Measurements from ENCODE around the gene ECE1.

Gene ECE1

GRCh38 chr1:21272540-21272939, 17.7 kb downstream of the ECE1 start:
- no peak for DNase-seq (ENCODE audit: low read depth)
- TF ChIP-seq CTCF (IDR thresholded peaks at IDR 0.05; ENCODE audit: low read depth, low read length, missing control alignments): no peak
- no peak overlapping the region for H3K4me3 ChIP-seq (ENCODE audit: low read depth, low read length)

DNA sequence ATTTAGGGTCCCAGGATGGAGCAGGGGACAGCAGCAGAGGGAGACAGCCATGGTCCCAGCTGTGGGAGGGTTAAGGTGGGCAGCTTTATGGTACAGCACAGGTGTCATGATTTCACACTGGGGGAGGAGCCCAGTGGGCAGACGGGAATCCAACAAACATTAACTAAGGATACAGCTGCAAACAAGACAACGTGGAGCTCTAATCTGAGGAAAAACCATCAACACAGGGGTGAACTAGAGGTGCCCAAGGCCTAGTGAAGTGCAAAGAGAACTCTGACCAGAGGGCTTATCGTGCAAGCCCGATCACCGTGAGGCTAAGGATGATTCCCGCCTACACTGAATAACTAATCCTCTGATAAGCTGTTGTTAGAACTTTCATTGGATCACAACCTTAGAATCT, 18.7 kb downstream of the ECE1 start:
- no peak overlapping the region for H3K4me3 ChIP-seq (ENCODE audit: low read depth, low read length)
- TF ChIP-seq CTCF (IDR thresholded peaks at IDR 0.05; ENCODE audit: low read depth, low read length, missing control alignments): no peak
- DNase-seq (ENCODE audit: low read depth): no peak

GRCh38 chr1:21270086-21270689, 20.1 kb downstream of the ECE1 start:
- H3K4me3 ChIP-seq (ENCODE audit: low read depth, low read length): no peak overlapping the region
- DNase-seq (ENCODE audit: low read depth): peak; percentile 41
- TF ChIP-seq CTCF (IDR thresholded peaks at IDR 0.05; ENCODE audit: low read depth, low read length, missing control alignments): peak; percentile 100

DNA sequence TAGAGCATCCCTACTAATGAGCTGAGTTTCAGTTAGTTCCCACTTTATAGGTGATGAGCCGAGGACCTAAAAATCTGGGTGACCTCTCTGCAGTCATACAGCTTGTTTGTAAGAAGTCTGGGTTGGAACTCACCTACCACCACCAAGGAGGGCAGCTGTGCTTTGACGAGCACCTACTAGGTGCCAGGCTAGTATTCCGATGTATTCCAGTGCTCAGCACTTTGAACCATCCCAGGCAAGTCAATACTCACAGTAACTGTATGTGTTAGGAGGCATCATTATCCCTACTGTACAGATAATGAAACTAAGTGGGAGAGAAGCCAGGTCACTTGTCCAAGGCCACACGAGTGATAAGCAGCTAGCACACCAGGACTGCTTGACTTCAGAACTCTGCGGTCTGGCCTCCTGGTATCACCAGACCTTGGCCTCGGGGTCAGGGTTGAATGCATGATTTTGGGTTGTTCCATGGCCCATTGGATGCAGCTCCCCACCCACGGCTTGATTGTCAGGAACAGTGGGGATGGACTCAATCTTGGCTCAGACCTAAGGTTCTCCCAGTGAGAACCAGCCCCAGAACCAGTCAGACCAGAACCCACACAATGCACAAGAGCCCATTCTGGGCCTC, 20.7 kb downstream of the ECE1 start:
- no peak for TF ChIP-seq CTCF (IDR thresholded peaks at IDR 0.05; ENCODE audit: low read depth, low read length, missing control alignments)
- H3K4me3 ChIP-seq (ENCODE audit: low read depth, low read length): no peak overlapping the region
- DNase-seq (ENCODE audit: low read depth): no peak

GRCh38 chr1:21268281-21269239, 21.7 kb downstream of the ECE1 start:
- TF ChIP-seq CTCF (IDR thresholded peaks at IDR 0.05; ENCODE audit: low read depth, low read length, missing control alignments): no peak
- no peak overlapping the region for H3K4me3 ChIP-seq (ENCODE audit: low read depth, low read length)
- no peak for DNase-seq (ENCODE audit: low read depth)

DNA sequence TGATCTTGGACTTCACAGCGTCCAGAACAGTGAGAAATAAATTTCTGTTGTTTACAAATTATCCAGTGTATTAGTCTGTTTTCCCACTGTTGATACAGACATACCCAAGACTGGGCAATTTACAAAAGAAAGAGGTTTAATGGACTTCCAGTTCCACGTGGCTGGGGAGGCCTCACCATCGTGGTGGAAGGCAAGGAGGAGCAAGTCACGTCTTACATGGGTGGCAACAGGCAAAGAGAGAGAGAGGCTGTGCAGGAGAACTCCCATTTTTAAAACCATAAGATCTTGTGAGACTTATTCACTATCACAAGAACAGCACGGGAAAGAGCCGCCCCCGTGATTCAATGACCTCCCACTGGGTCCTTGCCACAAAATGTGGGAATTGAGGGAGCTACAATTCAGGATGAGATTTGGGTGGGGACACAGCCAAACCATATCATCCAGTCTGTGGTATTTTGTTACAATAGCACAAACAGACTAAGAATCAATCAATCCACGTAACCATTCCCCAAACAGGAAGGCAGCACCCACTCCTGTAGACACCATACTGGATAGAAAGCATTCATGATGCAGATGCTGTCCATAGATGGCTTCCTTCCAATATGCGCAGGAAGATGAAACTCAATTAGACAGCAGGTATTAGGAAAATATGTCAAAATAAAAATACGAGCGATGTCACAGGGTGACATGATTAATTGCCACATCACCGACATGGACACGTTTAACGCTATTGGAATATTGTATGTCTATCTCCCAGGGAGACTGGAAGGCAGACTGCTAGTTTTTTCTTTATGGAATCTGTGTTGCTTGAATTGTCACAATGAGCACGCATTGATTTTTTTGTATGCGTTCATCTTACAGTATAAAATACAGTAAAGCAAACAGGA, 22.8 kb downstream of the ECE1 start:
- DNase-seq (ENCODE audit: low read depth): no peak
- H3K4me3 ChIP-seq (ENCODE audit: low read depth, low read length): no peak overlapping the region
- TF ChIP-seq CTCF (IDR thresholded peaks at IDR 0.05; ENCODE audit: low read depth, low read length, missing control alignments): no peak

Measured in GM12864 (cell line).